Activated effector memory CD4-positive, alpha-beta T cell treated with anti-CD3 and anti-CD28 coated beads, Interleukin-2, amount 50 U/mL, for 16 hours (primary cell): ENCODE measurements around the gene STIM1.
"Not testable (repeated sequence)": the region's sequence is repeated elsewhere in the genome, so short reads cannot be mapped to it uniquely, and the experiment has no call there.

Experiments used
- DNase-seq: peaks from one replicate; pipeline ENCODE4 v3.0.0-alpha.2; 2020

STIM1 gene

GRCh38 chr11:4127357-4127756 is 271.9 kb downstream of the STIM1 start:
- no peak for DNase-seq

- not testable (repeated sequence) for DNase-seq
Measured at GRCh38 chr11:4130219-4130618, 274.8 kb downstream of the STIM1 start.

DNA sequence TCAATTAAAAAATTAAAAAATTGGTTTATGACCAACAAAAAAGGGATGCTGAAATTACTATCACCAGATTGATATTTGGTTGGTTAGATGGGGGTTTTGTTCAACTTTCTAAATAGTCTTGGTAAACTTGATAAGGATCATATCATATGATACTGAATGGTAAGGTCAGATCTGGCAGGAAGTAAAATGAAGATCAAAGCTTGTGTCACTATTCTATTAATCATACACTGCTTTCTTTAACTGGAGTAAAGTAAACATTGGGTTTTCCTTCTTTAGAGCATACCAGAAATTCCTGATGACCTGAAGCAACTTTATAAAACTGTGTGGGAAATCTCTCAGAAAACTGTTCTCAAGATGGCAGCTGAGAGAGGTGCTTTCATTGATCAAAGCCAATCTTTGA is 279.3 kb downstream of the STIM1 start:
- no peak for DNase-seq

DNA sequence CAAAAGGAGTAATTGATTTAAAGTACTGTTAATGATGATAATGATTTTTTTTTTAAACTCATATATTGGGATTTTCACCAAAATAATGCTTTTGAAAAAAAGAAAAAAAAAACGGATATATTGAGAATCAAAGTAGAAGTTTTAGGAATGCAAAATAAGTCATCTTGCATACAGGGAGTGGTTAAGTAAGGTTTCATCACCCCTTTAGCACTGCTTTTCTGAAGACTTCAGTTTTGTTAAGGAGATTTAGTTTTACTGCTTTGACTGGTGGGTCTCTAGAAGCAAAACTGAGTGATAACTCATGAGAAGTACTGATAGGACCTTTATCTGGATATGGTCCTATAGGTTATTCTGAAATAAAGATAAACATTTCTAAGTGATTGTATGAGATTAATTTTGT is 283.0 kb downstream of the STIM1 start:
- no peak for DNase-seq

GRCh38 chr11:4140067-4140636 is 284.7 kb downstream of the STIM1 start:
- DNase-seq: no peak
